ENCODE data around the gene FRMD4A.

DNA sequence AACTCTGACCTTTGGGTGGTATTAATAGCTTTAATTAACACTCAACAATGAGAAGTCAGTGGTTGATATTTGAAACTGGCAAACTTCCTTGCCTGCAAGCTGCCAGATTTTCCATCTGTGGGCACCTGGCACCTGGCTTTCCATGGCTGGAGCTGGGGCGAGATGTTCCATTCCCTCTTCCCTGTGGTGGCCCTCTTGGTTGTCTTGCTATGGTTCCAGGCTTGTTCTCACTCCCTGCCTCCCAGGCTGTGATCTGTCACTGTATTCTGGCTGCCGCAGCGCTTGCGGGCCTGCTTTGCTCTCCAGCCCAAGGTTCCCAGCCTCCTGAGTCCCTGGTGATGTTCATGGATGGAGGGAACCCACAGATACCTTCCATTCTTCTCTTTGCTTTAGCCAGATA is 201.0 kb downstream of the FRMD4A start:
- no peak for TF ChIP-seq TAF1 (IDR thresholded peaks at IDR 0.05; ENCODE audit: low read depth)
- no peak for TF ChIP-seq FOXM1 (IDR thresholded peaks at IDR 0.05; ENCODE audit: borderline replicate concordance, low read depth)
- TF ChIP-seq TEAD4 (IDR thresholded peaks at IDR 0.05): no peak
- no peak for TF ChIP-seq CEBPB (IDR thresholded peaks at IDR 0.05)
- TF ChIP-seq RAD21 (IDR thresholded peaks at IDR 0.05; ENCODE audit: low read depth): no peak
- TF ChIP-seq EP300 (IDR thresholded peaks at IDR 0.05; ENCODE audit: borderline replicate concordance): no peak
- TF ChIP-seq, protein P1, sequence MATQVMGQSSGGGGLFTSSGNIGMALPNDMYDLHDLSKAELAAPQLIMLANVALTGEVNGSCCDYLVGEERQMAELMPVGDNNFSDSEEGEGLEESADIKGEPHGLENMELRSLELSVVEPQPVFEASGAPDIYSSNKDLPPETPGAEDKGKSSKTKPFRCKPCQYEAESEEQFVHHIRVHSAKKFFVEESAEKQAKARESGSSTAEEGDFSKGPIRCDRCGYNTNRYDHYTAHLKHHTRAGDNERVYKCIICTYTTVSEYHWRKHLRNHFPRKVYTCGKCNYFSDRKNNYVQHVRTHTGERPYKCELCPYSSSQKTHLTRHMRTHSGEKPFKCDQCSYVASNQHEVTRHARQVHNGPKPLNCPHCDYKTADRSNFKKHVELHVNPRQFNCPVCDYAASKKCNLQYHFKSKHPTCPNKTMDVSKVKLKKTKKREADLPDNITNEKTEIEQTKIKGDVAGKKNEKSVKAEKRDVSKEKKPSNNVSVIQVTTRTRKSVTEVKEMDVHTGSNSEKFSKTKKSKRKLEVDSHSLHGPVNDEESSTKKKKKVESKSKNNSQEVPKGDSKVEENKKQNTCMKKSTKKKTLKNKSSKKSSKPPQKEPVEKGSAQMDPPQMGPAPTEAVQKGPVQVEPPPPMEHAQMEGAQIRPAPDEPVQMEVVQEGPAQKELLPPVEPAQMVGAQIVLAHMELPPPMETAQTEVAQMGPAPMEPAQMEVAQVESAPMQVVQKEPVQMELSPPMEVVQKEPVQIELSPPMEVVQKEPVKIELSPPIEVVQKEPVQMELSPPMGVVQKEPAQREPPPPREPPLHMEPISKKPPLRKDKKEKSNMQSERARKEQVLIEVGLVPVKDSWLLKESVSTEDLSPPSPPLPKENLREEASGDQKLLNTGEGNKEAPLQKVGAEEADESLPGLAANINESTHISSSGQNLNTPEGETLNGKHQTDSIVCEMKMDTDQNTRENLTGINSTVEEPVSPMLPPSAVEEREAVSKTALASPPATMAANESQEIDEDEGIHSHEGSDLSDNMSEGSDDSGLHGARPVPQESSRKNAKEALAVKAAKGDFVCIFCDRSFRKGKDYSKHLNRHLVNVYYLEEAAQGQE (IDR thresholded peaks at IDR 0.05; ENCODE audit: low read depth): no peak
- TF ChIP-seq EGR1 (IDR thresholded peaks at IDR 0.05): no peak
- TF ChIP-seq, protein P2, sequence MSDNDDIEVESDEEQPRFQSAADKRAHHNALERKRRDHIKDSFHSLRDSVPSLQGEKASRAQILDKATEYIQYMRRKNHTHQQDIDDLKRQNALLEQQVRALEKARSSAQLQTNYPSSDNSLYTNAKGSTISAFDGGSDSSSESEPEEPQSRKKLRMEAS (IDR thresholded peaks at IDR 0.05): no peak
- no peak for TF ChIP-seq YY1 (IDR thresholded peaks at IDR 0.05; ENCODE audit: low read depth)
- TF ChIP-seq, protein P3, sequence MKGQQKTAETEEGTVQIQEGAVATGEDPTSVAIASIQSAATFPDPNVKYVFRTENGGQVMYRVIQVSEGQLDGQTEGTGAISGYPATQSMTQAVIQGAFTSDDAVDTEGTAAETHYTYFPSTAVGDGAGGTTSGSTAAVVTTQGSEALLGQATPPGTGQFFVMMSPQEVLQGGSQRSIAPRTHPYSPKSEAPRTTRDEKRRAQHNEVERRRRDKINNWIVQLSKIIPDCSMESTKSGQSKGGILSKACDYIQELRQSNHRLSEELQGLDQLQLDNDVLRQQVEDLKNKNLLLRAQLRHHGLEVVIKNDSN (IDR thresholded peaks at IDR 0.05): no peak
- TF ChIP-seq ZBTB7A (IDR thresholded peaks at IDR 0.05; ENCODE audit: low read depth): no peak
- TF ChIP-seq CREB1 (IDR thresholded peaks at IDR 0.05; ENCODE audit: low read depth): no peak
- TF ChIP-seq TCF12 (IDR thresholded peaks at IDR 0.05; ENCODE audit: low read depth): no peak

All from Ishikawa (cell line).